Measurements from ENCODE around the gene AURKAIP1. TPM values are rescaled to one million over a fixed set of nuclear protein-coding genes. Genes with fewer than 3 reads are reported as not detected.

The AURKAIP1 gene
- polyA plus RNA-seq, 1 donor (not counting 4 experiments of a cell fraction or from before 2014, with no cell fraction given), result 86.9 TPM

DNA sequence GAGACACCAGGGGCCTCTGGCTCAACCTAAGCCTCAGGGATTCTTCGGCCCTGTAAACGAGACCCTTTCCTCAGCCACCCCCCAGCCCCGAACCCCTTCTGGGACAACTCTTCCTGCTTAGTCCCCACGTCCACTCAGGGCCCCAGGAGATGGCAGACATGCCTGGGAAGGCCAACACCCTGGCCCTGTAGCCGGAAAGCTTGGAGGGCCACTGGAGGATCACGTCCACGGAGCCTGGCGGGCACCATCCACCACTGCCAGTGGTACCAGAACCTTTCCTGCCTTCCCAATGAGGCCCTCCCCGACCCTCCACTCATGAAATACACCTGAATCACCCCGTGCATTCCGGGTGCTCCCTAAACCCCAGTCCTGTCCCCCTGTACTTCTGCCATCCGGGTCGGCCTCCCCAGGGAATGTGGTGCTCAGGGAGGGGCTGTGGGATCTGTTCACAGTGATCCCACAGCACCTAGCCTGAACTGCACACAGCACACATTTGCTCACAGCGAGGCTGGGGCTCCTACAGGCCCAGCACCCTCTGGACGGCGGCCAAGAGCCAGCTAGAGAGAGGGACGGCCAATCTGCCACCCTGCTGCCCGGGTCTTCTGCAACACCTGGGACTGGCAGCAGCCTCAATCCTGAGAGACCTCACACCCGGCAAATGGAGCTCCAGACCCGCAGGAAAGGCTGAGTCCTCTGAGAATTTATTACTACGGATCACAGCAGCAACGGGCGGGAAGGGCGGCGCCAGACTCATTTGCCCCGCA, 1.8 kb downstream of the AURKAIP1 start:
- Histone ChIP-seq H3K9me3 (ENCODE audit: control insufficient read depth, low read depth, low read length) (no peaks in the 10 kb centered on the region), H3K79me2 (ENCODE audit: control insufficient read depth, insufficient read depth, low read length) (peaks cover 30% of the 10 kb centered on the region), H4K20me1 (ENCODE audit: control insufficient read depth, extremely low read depth, insufficient read depth, low read length) (no peaks in the 10 kb centered on the region), H2AFZ (ENCODE audit: control insufficient read depth, low read length) (no peak overlapping the region), H3K9me1 (ENCODE audit: control insufficient read depth, extremely low read depth, insufficient read depth, low read length) (no peaks in the 10 kb centered on the region), H3K4me1 (ENCODE audit: control insufficient read depth, extremely low read depth, insufficient read depth, low read length) (peaks cover 12% of the 10 kb centered on the region), H3K4me2 (ENCODE audit: control insufficient read depth, extremely low read depth, insufficient read depth, low read depth, low read length) (peak overlapping the region; percentile 97), H3K27ac (ENCODE audit: control insufficient read depth, insufficient read depth, low read length) (no peak overlapping the region), H3K9ac (ENCODE audit: control insufficient read depth, extremely low read depth, insufficient read depth, low read length) (peak overlapping the region; percentile 9), H3K36me3 (ENCODE audit: control insufficient read depth in 2 of 2, extremely low read depth in 1 of 2, insufficient read depth in 2 of 2, low read length in 2 of 2) (peaks cover 3 to 8% of the 10 kb centered on the region in 2 experiments), H3K27me3 (ENCODE audit: control insufficient read depth, extremely low read depth, insufficient read depth, low read length) (no peaks in the 10 kb centered on the region), H3K4me3 (ENCODE audit: control insufficient read depth in 2 of 3, extremely low read depth in 1 of 3, insufficient read depth in 2 of 3, low read depth in 1 of 3, low read length in 3 of 3) (peak overlapping the region in 2 of 3 experiments; percentile 89)
- FAIRE-seq (no peak), DNase-seq (ENCODE audit: low read depth, low spot score) (no peak)
- TF ChIP-seq, protein P1, sequence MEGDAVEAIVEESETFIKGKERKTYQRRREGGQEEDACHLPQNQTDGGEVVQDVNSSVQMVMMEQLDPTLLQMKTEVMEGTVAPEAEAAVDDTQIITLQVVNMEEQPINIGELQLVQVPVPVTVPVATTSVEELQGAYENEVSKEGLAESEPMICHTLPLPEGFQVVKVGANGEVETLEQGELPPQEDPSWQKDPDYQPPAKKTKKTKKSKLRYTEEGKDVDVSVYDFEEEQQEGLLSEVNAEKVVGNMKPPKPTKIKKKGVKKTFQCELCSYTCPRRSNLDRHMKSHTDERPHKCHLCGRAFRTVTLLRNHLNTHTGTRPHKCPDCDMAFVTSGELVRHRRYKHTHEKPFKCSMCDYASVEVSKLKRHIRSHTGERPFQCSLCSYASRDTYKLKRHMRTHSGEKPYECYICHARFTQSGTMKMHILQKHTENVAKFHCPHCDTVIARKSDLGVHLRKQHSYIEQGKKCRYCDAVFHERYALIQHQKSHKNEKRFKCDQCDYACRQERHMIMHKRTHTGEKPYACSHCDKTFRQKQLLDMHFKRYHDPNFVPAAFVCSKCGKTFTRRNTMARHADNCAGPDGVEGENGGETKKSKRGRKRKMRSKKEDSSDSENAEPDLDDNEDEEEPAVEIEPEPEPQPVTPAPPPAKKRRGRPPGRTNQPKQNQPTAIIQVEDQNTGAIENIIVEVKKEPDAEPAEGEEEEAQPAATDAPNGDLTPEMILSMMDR (optimal IDR thresholded peaks at IDR 0.05 in 1 of 3, IDR thresholded peaks at IDR 0.05 in 1 of 3, conservative IDR thresholded peaks at IDR 0.05 in 1 of 3; ENCODE audit: extremely low read depth in 1 of 3, insufficient read depth in 2 of 3, low read length in 3 of 3), result no peak
- TF ChIP-seq EZH2 (IDR thresholded peaks at IDR 0.05; ENCODE audit: low read length), result no peak
- dilution Hi-C loops (cut with MboI; ENCODE audit: extremely low pct_ligation_motif_present, low sequenced_read_pairs), result no loop called here

DNA sequence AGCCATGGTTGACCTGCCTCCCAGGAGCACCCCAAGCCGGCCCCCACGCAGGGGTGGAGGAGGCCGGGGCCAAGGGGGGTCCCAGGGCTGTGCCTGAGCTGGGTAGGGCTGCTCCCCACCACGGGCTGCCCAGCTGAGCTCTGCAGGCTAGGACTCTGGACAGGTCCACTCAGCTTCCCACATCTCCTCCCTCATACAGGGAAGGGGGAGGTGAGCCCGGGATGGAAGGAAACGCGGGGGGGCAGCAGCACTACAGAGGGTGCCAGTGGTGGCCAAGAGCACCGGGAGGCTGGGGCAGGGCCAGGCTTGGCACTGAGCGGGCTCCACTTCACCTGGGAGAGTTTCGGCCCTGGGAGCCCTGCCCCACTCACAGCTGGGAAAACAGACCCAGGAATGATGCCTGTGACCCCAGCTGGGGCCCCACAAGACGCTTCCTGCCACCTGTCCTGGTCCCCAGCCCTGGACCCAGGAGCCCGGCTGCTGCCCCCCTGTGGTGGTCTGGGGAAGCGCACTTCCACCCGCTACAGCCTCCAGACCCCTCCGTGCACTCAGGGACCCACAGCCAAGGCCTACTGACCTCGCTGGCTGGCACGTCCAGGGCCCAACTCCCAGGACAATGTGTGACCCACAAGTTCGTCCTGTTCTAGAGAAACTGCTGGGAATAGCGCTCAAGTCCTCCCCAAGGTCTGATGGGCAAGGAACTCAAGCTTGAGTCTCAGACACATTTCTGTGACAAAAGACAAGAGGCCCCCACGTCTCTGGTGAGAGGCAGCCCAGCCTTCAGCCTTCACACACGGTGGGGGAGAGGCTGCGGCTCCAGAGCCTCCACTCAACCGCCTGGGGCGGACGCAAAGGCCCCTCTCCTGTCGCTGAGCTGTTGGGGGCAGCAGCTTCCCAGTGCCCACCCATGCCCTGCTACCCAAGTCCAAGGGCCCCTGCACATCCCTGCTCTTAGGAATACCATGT, 3.0 kb downstream of the AURKAIP1 start:
- Histone ChIP-seq H3K4me2 (ENCODE audit: control insufficient read depth, extremely low read depth, insufficient read depth, low read depth, low read length) (no peak overlapping the region), H4K20me1 (ENCODE audit: control insufficient read depth, extremely low read depth, insufficient read depth, low read length) (no peaks in the 10 kb centered on the region), H2AFZ (ENCODE audit: control insufficient read depth, low read length) (no peak overlapping the region), H3K9ac (ENCODE audit: control insufficient read depth, extremely low read depth, insufficient read depth, low read length) (no peak overlapping the region), H3K4me1 (ENCODE audit: control insufficient read depth, extremely low read depth, insufficient read depth, low read length) (peaks cover 12% of the 10 kb centered on the region), H3K9me3 (ENCODE audit: control insufficient read depth, low read depth, low read length) (peaks cover 3% of the 10 kb centered on the region), H3K9me1 (ENCODE audit: control insufficient read depth, extremely low read depth, insufficient read depth, low read length) (no peaks in the 10 kb centered on the region), H3K27me3 (ENCODE audit: control insufficient read depth, extremely low read depth, insufficient read depth, low read length) (no peaks in the 10 kb centered on the region), H3K79me2 (ENCODE audit: control insufficient read depth, insufficient read depth, low read length) (peaks cover 30% of the 10 kb centered on the region), H3K4me3 (ENCODE audit: control insufficient read depth in 2 of 3, extremely low read depth in 1 of 3, insufficient read depth in 2 of 3, low read depth in 1 of 3, low read length in 3 of 3) (no peak overlapping the region), H3K27ac (ENCODE audit: control insufficient read depth, insufficient read depth, low read length) (no peak overlapping the region), H3K36me3 (ENCODE audit: control insufficient read depth in 2 of 2, extremely low read depth in 1 of 2, insufficient read depth in 2 of 2, low read length in 2 of 2) (peaks cover 3 to 8% of the 10 kb centered on the region in 2 experiments)
- FAIRE-seq (no peak), DNase-seq (ENCODE audit: low read depth, low spot score) (no peak)
- dilution Hi-C loops (cut with MboI; ENCODE audit: extremely low pct_ligation_motif_present, low sequenced_read_pairs), result no loop called here
- TF ChIP-seq, protein P1 (optimal IDR thresholded peaks at IDR 0.05 in 1 of 3, IDR thresholded peaks at IDR 0.05 in 1 of 3, conservative IDR thresholded peaks at IDR 0.05 in 1 of 3; ENCODE audit: extremely low read depth in 1 of 3, insufficient read depth in 2 of 3, low read length in 3 of 3), result peak; percentile 74 to 98 (median 76)
- TF ChIP-seq EZH2 (IDR thresholded peaks at IDR 0.05; ENCODE audit: low read length), result no peak

Data from keratinocyte (primary cell).